HepG2 (cell line): Measurements from ENCODE around the gene SMYD5. TPM values are rescaled to one million over a fixed set of nuclear protein-coding genes. Genes with fewer than 3 reads are reported as not detected.
A peak's percentile ranks its signal among the peaks of the same experiment; 100 is the strongest.

ENCODE experiments used
- AGO2 ChIP-seq: fragments of 200-400 bp; formaldehyde crosslinking; optimal IDR thresholded peaks from 2 replicates; pipeline ENCODE3; 2017; ENCODE audit warnings: mild to moderate bottlenecking, low read depth, low read length, moderate library complexity
- ESRRA ChIP-seq: sonication (generic); formaldehyde crosslinking; IDR thresholded peaks from 2 replicates; pipeline ENCODE4 v1.5.1; 2020; ENCODE audit warnings: mild to moderate bottlenecking, low read depth, missing genetic modification reagents
- GABPB1 ChIP-seq: IDR thresholded peaks from 2 replicates; pipeline ENCODE4 v1.6.1; 2016; ENCODE audit warnings: mild to moderate bottlenecking, missing genetic modification reagents, moderate library complexity, missing compliant biosample characterization
- GATAD2A ChIP-seq: IDR thresholded peaks from 2 replicates; pipeline ENCODE4 v1.6.1; 2016
- HES4 ChIP-seq: sonication (generic); formaldehyde crosslinking; IDR thresholded peaks from 2 replicates; pipeline ENCODE4 v1.9.0; 2021; ENCODE audit warnings: mild to moderate bottlenecking, missing genetic modification reagents, borderline replicate concordance
- HNRNPK ChIP-seq: fragments of 200-400 bp; formaldehyde crosslinking; IDR thresholded peaks from 2 replicates; pipeline ENCODE4 v1.6.1; 2018; ENCODE audit warnings: low read length, low read depth, moderate library complexity, mild to moderate bottlenecking; ENCODE audit not compliant: poor library complexity, severe bottlenecking
- MBNL3 ChIP-seq: fragments of 250-450 bp; sonication (Bioruptor Pico); conservative IDR thresholded peaks from 2 replicates; pipeline ENCODE4 v1.8.0; 2022; ENCODE audit warnings: mild to moderate bottlenecking, inconsistent platforms
- MZF1 ChIP-seq: sonication (generic); formaldehyde crosslinking; IDR thresholded peaks from 2 replicates; pipeline ENCODE4 v1.8.1; 2023; ENCODE audit warnings: mild to moderate bottlenecking, missing genetic modification reagents, borderline replicate concordance
- POGZ ChIP-seq: sonication (generic); formaldehyde crosslinking; IDR thresholded peaks from 2 replicates; pipeline ENCODE4 v1.4.0; 2020; ENCODE audit warnings: mild to moderate bottlenecking, missing genetic modification reagents
- RORA ChIP-seq: sonication (generic); formaldehyde crosslinking; IDR thresholded peaks from 2 replicates; pipeline ENCODE4 v1.5.0; 2020; ENCODE audit warnings: mild to moderate bottlenecking, missing genetic modification reagents, moderate library complexity
- TOE1 ChIP-seq: sonication (generic); formaldehyde crosslinking; IDR thresholded peaks from 2 replicates; pipeline ENCODE4 v1.4.0; 2020; ENCODE audit warnings: mild to moderate bottlenecking, missing genetic modification reagents
- ZBED4 ChIP-seq: sonication (generic); formaldehyde crosslinking; IDR thresholded peaks from 2 replicates; pipeline ENCODE4 v1.4.0; 2020; ENCODE audit warnings: missing genetic modification reagents, borderline replicate concordance
- ZHX1 ChIP-seq: sonication (generic); formaldehyde crosslinking; IDR thresholded peaks from 2 replicates; pipeline ENCODE4 v1.8.1; 2022; ENCODE audit warnings: low read depth, mild to moderate bottlenecking, missing genetic modification reagents
- ZNF101 ChIP-seq: sonication (generic); formaldehyde crosslinking; IDR thresholded peaks from 2 replicates; pipeline ENCODE4 v1.4.0; 2020; ENCODE audit warnings: mild to moderate bottlenecking, low read depth, missing genetic modification reagents, borderline replicate concordance
- ZNF337 ChIP-seq: sonication (generic); formaldehyde crosslinking; IDR thresholded peaks from 2 replicates; pipeline ENCODE4 v1.5.1; 2020; ENCODE audit warnings: missing genetic modification reagents, low read depth, mild to moderate bottlenecking, borderline replicate concordance
- ZNF598 ChIP-seq: sonication (generic); formaldehyde crosslinking; IDR thresholded peaks from 2 replicates; pipeline ENCODE4 v1.5.1; 2020; ENCODE audit warnings: mild to moderate bottlenecking, missing genetic modification reagents, borderline replicate concordance
- polyA plus RNA-seq, 8 experiments: library from polyadenylated mRNA; depleted of rRNA in 3 of 8; stranded (reverse) in 7 of 8; unstranded in 1 of 8; fragments of >200 nt; fragmentation: Illumina TruSeq in 4 of 8; extraction: Trizol in 4 of 8; gene quantifications; 2 replicates each; pipeline versions ENCODE4 v1.2.1 to v1.2.3, GENCODE V29; 2011 to 2016; ENCODE audit warnings: low read depth in 4 of 8, missing spikeins in 1 of 8, mixed read lengths in 1 of 8; ENCODE audit not compliant: insufficient read depth in 1 of 8
- total RNA-seq, 5 experiments: library from RNA; depleted of rRNA; stranded (reverse); fragments of >200 nt; fragmentation: Illumina TruSeq; extraction: Trizol; gene quantifications; 2 replicates each; pipeline ENCODE4 v1.2.3, GENCODE V29; 2016; ENCODE audit warnings: low read depth in 1 of 5
- TF ChIP-seq, protein P1 (sequence below): IDR thresholded peaks from 2 replicates; pipeline ENCODE4 v1.6.1; 2016; ENCODE audit warnings: missing biosample characterization, missing genetic modification reagents, low read depth

SMYD5 gene
- total and polyA plus RNA-seq, 2 of the 13 experiments (the other 11 are each of a cell fraction or from before 2014, with no cell fraction given), result 55.8 to 70.4 TPM

- TF ChIP-seq ZBED4 (peak; percentile 91; the same call in 1 of the 2 replicates), GATAD2A (CRISPR knock-in tag) (peak; percentile 67), MBNL3 (CRISPR knock-in tag) (no peak), ZHX1 (CRISPR knock-in tag) (no peak), ESRRA (CRISPR knock-in tag) (peak; percentile 78; the same call in 1 of the 2 replicates), TOE1 (CRISPR knock-in tag) (no peak), POGZ (peak; percentile 77), HNRNPK (no peak), HES4 (no peak; the same call in 1 of the 2 replicates), RORA (CRISPR knock-in tag) (no peak), ZNF101 (no peak), ZNF598 (CRISPR knock-in tag) (peak; percentile 71; the same call in 1 of the 2 replicates), MZF1 (CRISPR knock-in tag) (peak; percentile 8; the same call in 1 of the 2 replicates), AGO2 (peak; percentile 94), ZNF337 (CRISPR knock-in tag) (peak; percentile 51; the same call in 1 of the 2 replicates), GABPB1 (CRISPR knock-in tag) (peak; percentile 96)
- TF ChIP-seq, protein P1, sequence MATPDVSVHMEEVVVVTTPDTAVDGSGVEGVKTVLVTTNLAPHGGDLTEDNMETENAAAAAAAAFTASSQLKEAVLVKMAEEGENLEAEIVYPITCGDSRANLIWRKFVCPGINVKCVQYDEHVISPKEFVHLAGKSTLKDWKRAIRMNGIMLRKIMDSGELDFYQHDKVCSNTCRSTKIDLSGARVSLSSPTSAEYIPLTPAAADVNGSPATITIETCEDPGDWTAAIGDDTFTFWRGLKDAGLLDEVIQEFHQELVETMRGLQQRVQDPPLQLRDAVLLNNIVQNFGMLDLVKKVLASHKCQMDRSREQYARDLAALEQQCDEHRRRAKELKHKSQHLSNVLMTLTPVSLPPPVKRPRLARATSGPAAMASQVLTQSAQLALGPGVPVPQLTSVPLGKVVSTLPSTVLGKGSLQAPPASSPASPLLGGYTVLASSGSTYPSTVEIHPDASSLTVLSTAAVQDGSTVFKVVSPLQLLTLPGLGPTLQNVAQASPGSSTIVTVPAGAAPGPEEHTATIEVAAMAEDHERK (CRISPR knock-in tag), result peak; percentile 42
Measured at GRCh38 chr2:73233932-73234832, 20.1 kb downstream of the SMYD5 start, which contains the start of gene CCT7 (continued).
